ENCODE results near the gene SPRTN.

DNA sequence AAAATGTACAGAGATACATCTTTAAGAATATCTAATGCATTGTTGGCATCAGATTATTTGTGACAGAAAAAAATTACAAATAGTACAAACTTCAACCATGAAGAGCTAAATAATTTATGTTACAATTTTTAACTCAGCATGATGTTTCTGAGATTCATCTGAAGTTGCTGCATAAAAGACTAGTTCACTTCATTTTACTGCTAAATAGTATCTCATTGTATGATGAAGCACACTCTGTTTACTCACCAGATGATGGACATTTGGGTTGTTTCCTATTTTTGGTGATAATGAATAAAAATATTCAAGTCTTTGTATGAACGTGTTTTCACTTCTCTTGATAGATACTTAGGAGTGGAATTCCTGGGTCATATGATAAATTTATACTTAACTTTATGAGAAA lies 63.4 kb downstream of the SPRTN start:
- TF ChIP-seq, protein P1, sequence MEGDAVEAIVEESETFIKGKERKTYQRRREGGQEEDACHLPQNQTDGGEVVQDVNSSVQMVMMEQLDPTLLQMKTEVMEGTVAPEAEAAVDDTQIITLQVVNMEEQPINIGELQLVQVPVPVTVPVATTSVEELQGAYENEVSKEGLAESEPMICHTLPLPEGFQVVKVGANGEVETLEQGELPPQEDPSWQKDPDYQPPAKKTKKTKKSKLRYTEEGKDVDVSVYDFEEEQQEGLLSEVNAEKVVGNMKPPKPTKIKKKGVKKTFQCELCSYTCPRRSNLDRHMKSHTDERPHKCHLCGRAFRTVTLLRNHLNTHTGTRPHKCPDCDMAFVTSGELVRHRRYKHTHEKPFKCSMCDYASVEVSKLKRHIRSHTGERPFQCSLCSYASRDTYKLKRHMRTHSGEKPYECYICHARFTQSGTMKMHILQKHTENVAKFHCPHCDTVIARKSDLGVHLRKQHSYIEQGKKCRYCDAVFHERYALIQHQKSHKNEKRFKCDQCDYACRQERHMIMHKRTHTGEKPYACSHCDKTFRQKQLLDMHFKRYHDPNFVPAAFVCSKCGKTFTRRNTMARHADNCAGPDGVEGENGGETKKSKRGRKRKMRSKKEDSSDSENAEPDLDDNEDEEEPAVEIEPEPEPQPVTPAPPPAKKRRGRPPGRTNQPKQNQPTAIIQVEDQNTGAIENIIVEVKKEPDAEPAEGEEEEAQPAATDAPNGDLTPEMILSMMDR (conservative IDR thresholded peaks at IDR 0.05; ENCODE audit: low read depth in 2 of 2), result no peak
- TF ChIP-seq POLR2AphosphoS5 (IDR thresholded peaks at IDR 0.05; ENCODE audit: low read depth), result no peak
- TF ChIP-seq JUNB (IDR thresholded peaks at IDR 0.05; ENCODE audit: unreplicated experiment), result no peak
- no peak for TF ChIP-seq CREB1 (CRISPR knock-in tag; IDR thresholded peaks at IDR 0.05; ENCODE audit: low read depth)
- no peak for TF ChIP-seq EZH2 (IDR thresholded peaks at IDR 0.05; ENCODE audit: low read depth, unreplicated experiment)
